Measurements from ENCODE around the gene VCPKMT.

The VCPKMT gene

DNA sequence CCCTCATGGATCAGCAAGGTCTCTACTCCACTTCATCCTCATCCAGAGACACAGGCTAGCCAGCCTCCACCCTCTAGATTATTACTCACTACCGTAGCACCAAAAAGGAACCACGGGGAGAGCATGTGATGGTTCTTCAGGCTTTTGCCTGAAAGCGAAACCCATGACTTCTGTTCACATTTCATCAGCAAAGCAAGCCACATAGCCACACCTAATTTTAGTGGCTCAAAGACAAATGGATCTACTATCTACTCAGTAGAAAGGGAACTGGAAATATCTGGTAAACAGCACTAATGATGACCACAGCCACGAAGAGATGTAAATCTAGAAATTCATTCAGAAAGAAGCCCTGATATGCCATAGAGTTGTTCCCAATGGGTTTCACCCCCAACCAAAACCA lies 51.4 kb downstream of the VCPKMT start:
- Histone ChIP-seq H3K4me2 (ENCODE audit: low read depth, low read length, poor library complexity, severe bottlenecking) (peak overlapping the region; percentile 29), H3K9me2 (replicated peaks; ENCODE audit: insufficient read depth, low read length) (no peaks in the 10 kb centered on the region), H3K9me3 (ENCODE audit: insufficient read depth, low read length) (no peaks in the 10 kb centered on the region), H3K4me3 (ENCODE audit: insufficient read depth, low read length, poor library complexity, severe bottlenecking) (no peak overlapping the region), H3F3A (ENCODE audit: insufficient read depth) (0 out of 2 replicates have a peak, but pooled peaks cover 12% of the 10 kb centered on the region), H2AFZ (ENCODE audit: low read depth, low read length, severe bottlenecking) (no peak overlapping the region), H4K20me1 (ENCODE audit: low read depth, low read length) (no peaks in the 10 kb centered on the region), H3K27me3 (ENCODE audit: low read length) (no peaks in the 10 kb centered on the region), H3K27ac (ENCODE audit: low read depth, low read length) (no peak overlapping the region), H3K79me2 (ENCODE audit: insufficient read depth, low read length) (no peaks in the 10 kb centered on the region), H3K36me3 (ENCODE audit: low read length) (no peaks in the 10 kb centered on the region), H3K9ac (ENCODE audit: low read length) (no peak overlapping the region)
- TF ChIP-seq CTCF (IDR thresholded peaks at IDR 0.05; ENCODE audit: insufficient read depth, low read length, poor library complexity, severe bottlenecking) (no peak), EZH2phosphoT487 (conservative IDR thresholded peaks at IDR 0.05; ENCODE audit: low read length) (no peak)

DNA sequence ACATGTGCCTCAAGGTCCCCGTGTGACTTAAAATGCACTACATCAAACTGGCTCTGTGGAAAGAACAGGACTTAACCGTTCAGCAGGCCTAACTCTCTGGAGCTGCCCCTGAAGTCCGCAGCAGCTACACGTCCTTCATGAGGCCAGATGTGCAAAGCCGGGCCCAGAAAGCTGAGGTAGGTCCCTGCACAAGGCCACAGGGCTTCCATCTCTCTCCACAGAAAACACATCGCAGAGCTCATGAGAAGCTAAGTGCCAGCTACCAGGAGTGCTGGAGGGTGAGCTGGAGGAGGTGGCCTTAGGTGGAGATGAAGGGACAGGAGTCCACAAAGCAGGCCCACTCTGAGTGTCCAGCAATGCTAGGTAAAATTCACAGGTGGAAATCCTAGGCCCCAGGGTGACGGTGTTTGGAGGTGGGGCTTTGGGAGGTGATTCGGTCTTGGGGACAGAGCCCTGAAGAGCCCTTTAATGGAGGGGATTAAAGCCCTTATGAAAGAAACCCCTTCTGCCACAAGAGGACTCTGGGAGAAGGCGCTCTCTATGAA lies 52.4 kb downstream of the VCPKMT start:
- no peak overlapping the region for H3K27ac ChIP-seq (ENCODE audit: low read depth, low read length)
- H2AFZ ChIP-seq (ENCODE audit: low read depth, low read length, severe bottlenecking) = no peak overlapping the region
- 0 out of 2 replicates have a peak, but pooled peaks cover 12% of the 10 kb centered on the region for H3F3A ChIP-seq (ENCODE audit: insufficient read depth)
- H4K20me1 ChIP-seq (ENCODE audit: low read depth, low read length) = no peaks in the 10 kb centered on the region
- no peaks in the 10 kb centered on the region for H3K79me2 ChIP-seq (ENCODE audit: insufficient read depth, low read length)
- H3K27me3 ChIP-seq (ENCODE audit: low read length) = no peaks in the 10 kb centered on the region
- no peaks in the 10 kb centered on the region for H3K9me2 ChIP-seq (replicated peaks; ENCODE audit: insufficient read depth, low read length)
- no peak overlapping the region for H3K4me2 ChIP-seq (ENCODE audit: low read depth, low read length, poor library complexity, severe bottlenecking)
- TF ChIP-seq CTCF (IDR thresholded peaks at IDR 0.05; ENCODE audit: insufficient read depth, low read length, poor library complexity, severe bottlenecking) (no peak), EZH2phosphoT487 (conservative IDR thresholded peaks at IDR 0.05; ENCODE audit: low read length) (no peak)
- H3K4me3 ChIP-seq (ENCODE audit: insufficient read depth, low read length, poor library complexity, severe bottlenecking) = no peak overlapping the region
- H3K36me3 ChIP-seq (ENCODE audit: low read length) = no peaks in the 10 kb centered on the region
- no peaks in the 10 kb centered on the region for H3K9me3 ChIP-seq (ENCODE audit: insufficient read depth, low read length)
- no peak overlapping the region for H3K9ac ChIP-seq (ENCODE audit: low read length)

GRCh38 chr14:50062438-50063085 lies 53.8 kb downstream of the VCPKMT start:
- H4K20me1 ChIP-seq (ENCODE audit: low read depth, low read length) = no peaks in the 10 kb centered on the region
- no peaks in the 10 kb centered on the region for H3K9me3 ChIP-seq (ENCODE audit: insufficient read depth, low read length)
- H3K9ac ChIP-seq (ENCODE audit: low read length) = peak overlapping the region; percentile 58
- TF ChIP-seq CTCF (IDR thresholded peaks at IDR 0.05; ENCODE audit: insufficient read depth, low read length, poor library complexity, severe bottlenecking) (peak; percentile 14), EZH2phosphoT487 (conservative IDR thresholded peaks at IDR 0.05; ENCODE audit: low read length) (no peak)
- H3K27ac ChIP-seq (ENCODE audit: low read depth, low read length) = peak overlapping the region; percentile 87
- peak overlapping the region; percentile 65 for H3K4me2 ChIP-seq (ENCODE audit: low read depth, low read length, poor library complexity, severe bottlenecking)
- H3K79me2 ChIP-seq (ENCODE audit: insufficient read depth, low read length) = no peaks in the 10 kb centered on the region
- H3K27me3 ChIP-seq (ENCODE audit: low read length) = no peaks in the 10 kb centered on the region
- H3K4me3 ChIP-seq (ENCODE audit: insufficient read depth, low read length, poor library complexity, severe bottlenecking) = peak overlapping the region; percentile 30
- H3K36me3 ChIP-seq (ENCODE audit: low read length) = no peaks in the 10 kb centered on the region
- H3F3A ChIP-seq (ENCODE audit: insufficient read depth) = 0 out of 2 replicates have a peak, but pooled peaks cover 12% of the 10 kb centered on the region
- no peaks in the 10 kb centered on the region for H3K9me2 ChIP-seq (replicated peaks; ENCODE audit: insufficient read depth, low read length)
- H2AFZ ChIP-seq (ENCODE audit: low read depth, low read length, severe bottlenecking) = peak overlapping the region; percentile 89

Measured in SU-DHL-6 (cell line).